H1 (cell line): ENCODE measurements around the gene NDST3. TPM values are rescaled to one million over a fixed set of nuclear protein-coding genes. Genes with fewer than 3 reads are reported as not detected.

Source experiments
- CTCF ChIA-PET: fragments of 300-600 bp; sonication (Branson Sonifier 250); formaldehyde crosslinking; loops from one replicate; lab custom pipeline; 2021; ENCODE audit not compliant: partially characterized antibody; lab: Charles Lee
- POLR2A ChIA-PET: fragments of 300-600 bp; sonication (Branson Sonifier 250); formaldehyde crosslinking; loops from one replicate; lab custom pipeline; 2021; ENCODE audit warnings: inconsistent platforms; ENCODE audit not compliant: partially characterized antibody; lab: Charles Lee
- DNase-seq, 2 experiments: peaks; one replicate each; pipeline versions ENCODE4 v3.0.0 to v3.0.0-alpha.2; 2010 to 2022; ENCODE audit warnings: low spot score in 2 of 2, low read depth in 1 of 2, mixed read lengths in 1 of 2
- FAIRE-seq: peaks from 2 replicates; lab custom pipeline; 2011; peaks lifted over from hg19 to GRCh38; lab: Jason Lieb, UNC
- H2AFZ ChIP-seq: 2 replicates; pipeline ENCODE4 v1.8.1; 2012; ENCODE audit warnings: low read length, inconsistent platforms
- H2AK5ac ChIP-seq: 2 replicates; pipeline ENCODE4 v1.6.1; 2013; ENCODE audit warnings: low read depth, low read length
- H2BK120ac ChIP-seq: replicated peaks from 2 replicates; pipeline ENCODE3; 2013; ENCODE audit warnings: low read depth, low read length, inconsistent platforms
- H2BK12ac ChIP-seq: 2 replicates; pipeline ENCODE4 v1.6.1; 2013; ENCODE audit warnings: low read depth, low read length
- H2BK15ac ChIP-seq: 2 replicates; pipeline ENCODE4 v1.6.1; 2013; ENCODE audit warnings: low read length
- H2BK20ac ChIP-seq: 2 replicates; pipeline ENCODE4 v1.6.1; 2013; ENCODE audit warnings: low read length
- H2BK5ac ChIP-seq: 2 replicates; pipeline ENCODE4 v1.6.1; 2013; ENCODE audit warnings: low read depth, low read length
- H3K14ac ChIP-seq: 2 replicates; pipeline ENCODE4 v1.6.1; 2013; ENCODE audit warnings: inconsistent platforms; ENCODE audit not compliant: insufficient read length
- H3K18ac ChIP-seq: 2 replicates; pipeline ENCODE4 v1.6.1; 2013; ENCODE audit warnings: low read length; ENCODE audit errors: extremely low read depth
- H3K23ac ChIP-seq: 2 replicates; pipeline ENCODE4 v1.6.1; 2013; ENCODE audit warnings: inconsistent platforms; ENCODE audit not compliant: insufficient read length
- H3K23me2 ChIP-seq: 2 replicates; pipeline ENCODE4 v1.6.1; 2013; ENCODE audit warnings: low read depth, low read length
- H3K27ac ChIP-seq: 2 replicates; pipeline ENCODE4 v1.6.1; 2011; ENCODE audit warnings: low read depth, low read length, inconsistent platforms
- H3K27me3 ChIP-seq, 4 experiments: replicated peaks in 1 of 4; 1 replicate in 1 of 4; 2 replicates in 3 of 4; pipeline versions ENCODE4 v1.6.1 to v1.8.1; 2011 to 2013; ENCODE audit warnings: low read length in 3 of 4, mild to moderate bottlenecking in 3 of 4, inconsistent platforms in 2 of 4, mixed read lengths in 2 of 4, moderate library complexity in 1 of 4; ENCODE audit not compliant: control insufficient read depth in 3 of 4, insufficient read depth in 3 of 4; ENCODE audit errors: extremely low read depth in 1 of 4
- H3K36me3 ChIP-seq, 4 experiments: 2 replicates each; pipeline versions ENCODE4 v1.6.1 to v1.8.1; 2011 to 2013; ENCODE audit warnings: mild to moderate bottlenecking in 4 of 4, low read length in 3 of 4, moderate library complexity in 2 of 4, control low read depth in 1 of 4, inconsistent platforms in 1 of 4; ENCODE audit not compliant: insufficient read depth in 4 of 4, control insufficient read depth in 2 of 4
- H3K4ac ChIP-seq: replicated peaks from 2 replicates; pipeline ENCODE3; 2013; ENCODE audit warnings: low read length, low read depth, mixed read lengths, inconsistent platforms; ENCODE audit not compliant: insufficient read length
- H3K4me1 ChIP-seq, 4 experiments: replicated peaks in 1 of 4; 1 replicate in 1 of 4; 2 replicates in 3 of 4; pipeline versions ENCODE4 v1.6.1 to v1.8.1; 2011 to 2013; ENCODE audit warnings: low read length in 3 of 4, inconsistent platforms in 2 of 4, mixed read lengths in 1 of 4; ENCODE audit not compliant: insufficient read depth in 4 of 4, control insufficient read depth in 3 of 4
- H3K4me2 ChIP-seq, 2 experiments: 2 replicates each; pipeline versions ENCODE4 v1.6.1 to v1.8.1; 2011 to 2013; ENCODE audit warnings: low read depth in 2 of 2, low read length in 2 of 2, control low read depth in 1 of 2, inconsistent platforms in 1 of 2, mild to moderate bottlenecking in 1 of 2; ENCODE audit not compliant: insufficient read depth in 1 of 2
- H3K4me3 ChIP-seq, 4 experiments: fragments of 200-600, 300-600 bp in 1 of 4; sonication (generic), shearing (Covaris generic), sonication (Bioruptor Twin) in 1 of 4; 2 replicates each; pipeline versions ENCODE4 v1.5.1 to v1.8.1; 2011 to 2016; ENCODE audit warnings: low read length in 4 of 4, low read depth in 3 of 4, control low read depth in 2 of 4, inconsistent platforms in 2 of 4, mild to moderate bottlenecking in 2 of 4, mixed read lengths in 1 of 4, moderate library complexity in 1 of 4; ENCODE audit not compliant: insufficient read depth in 2 of 4; ENCODE audit errors: extremely low read depth in 1 of 4
- H3K56ac ChIP-seq: replicated peaks from 2 replicates; pipeline ENCODE3; 2013; ENCODE audit warnings: low read depth, mild to moderate bottlenecking, mixed read lengths, low read length, inconsistent platforms; ENCODE audit not compliant: insufficient read length
- H3K79me1 ChIP-seq: 2 replicates; pipeline ENCODE4 v1.6.1; 2013; ENCODE audit warnings: low read depth, low read length, control low read depth
- H3K79me2 ChIP-seq, 2 experiments: 2 replicates each; pipeline versions ENCODE4 v1.6.1 to v1.8.1; 2012 to 2013; ENCODE audit warnings: low read length in 2 of 2, mild to moderate bottlenecking in 2 of 2, inconsistent platforms in 1 of 2; ENCODE audit not compliant: insufficient read depth in 2 of 2, control insufficient read depth in 1 of 2
- H3K9ac ChIP-seq, 4 experiments: replicated peaks in 1 of 4; 1 replicate in 1 of 4; 2 replicates in 3 of 4; pipeline versions ENCODE4 v1.6.1 to v1.8.1; 2011 to 2013; ENCODE audit warnings: low read depth in 3 of 4, low read length in 3 of 4, control low read depth in 2 of 4, mild to moderate bottlenecking in 2 of 4, moderate library complexity in 2 of 4, inconsistent platforms in 1 of 4; ENCODE audit errors: extremely low read depth in 1 of 4
- H3K9me3 ChIP-seq, 2 experiments: 2 replicates each; pipeline versions ENCODE4 v1.6.1 to v1.8.1; 2012 to 2013; ENCODE audit warnings: mild to moderate bottlenecking in 2 of 2, moderate library complexity in 2 of 2, control low read depth in 1 of 2, inconsistent platforms in 1 of 2, low read depth in 1 of 2, low read length in 1 of 2, mixed read lengths in 1 of 2; ENCODE audit not compliant: insufficient read depth in 2 of 2
- H4K20me1 ChIP-seq, 2 experiments: replicated peaks in 1 of 2; 2 replicates each; pipeline versions ENCODE3 to v1.8.1; 2011 to 2013; ENCODE audit warnings: inconsistent platforms in 2 of 2, low read length in 2 of 2, mild to moderate bottlenecking in 1 of 2; ENCODE audit not compliant: insufficient read depth in 2 of 2, control insufficient read depth in 1 of 2
- H4K5ac ChIP-seq: 2 replicates; pipeline ENCODE4 v1.6.1; 2013; ENCODE audit warnings: low read length, low read depth, mixed read lengths, inconsistent platforms; ENCODE audit not compliant: insufficient read length
- H4K8ac ChIP-seq: 2 replicates; pipeline ENCODE4 v1.8.0; 2013; ENCODE audit warnings: mild to moderate bottlenecking, moderate library complexity, low read length, inconsistent platforms; ENCODE audit not compliant: insufficient read depth; ENCODE audit errors: extremely low read depth
- H4K91ac ChIP-seq: replicated peaks from 2 replicates; pipeline ENCODE3; 2013; ENCODE audit warnings: low read length, mixed read lengths, inconsistent platforms; ENCODE audit not compliant: insufficient read length
- CHD2 ChIP-seq: IDR thresholded peaks from 2 replicates; pipeline ENCODE4 v1.6.1; 2012; ENCODE audit warnings: low read length, improper control_type of control experiment
- CTCF ChIP-seq, 3 experiments: IDR thresholded peaks; 1 replicate in 2 of 3; 2 replicates in 1 of 3; pipeline versions ENCODE4 v1.5.1 to v1.6.1; 2011; ENCODE audit warnings: low read length in 3 of 3, mild to moderate bottlenecking in 3 of 3, inconsistent platforms in 2 of 3, low read depth in 1 of 3, moderate library complexity in 1 of 3; ENCODE audit not compliant: insufficient read depth in 1 of 3; ENCODE audit errors: control extremely low read depth in 1 of 3
- E2F6 ChIP-seq: IDR thresholded peaks from 2 replicates; pipeline ENCODE4 v1.6.1; 2012; ENCODE audit warnings: inconsistent platforms
- RAD21 ChIP-seq, 2 experiments: IDR thresholded peaks in 1 of 2; conservative IDR thresholded peaks in 1 of 2; 2 replicates each; pipeline ENCODE4 v1.6.1; 2011; ENCODE audit warnings: low read depth in 2 of 2, low read length in 2 of 2, improper control_type of control experiment in 1 of 2, inconsistent platforms in 1 of 2, mild to moderate bottlenecking in 1 of 2, moderate library complexity in 1 of 2
- SIN3A ChIP-seq, 2 experiments: IDR thresholded peaks in 1 of 2; conservative IDR thresholded peaks in 1 of 2; 2 replicates each; pipeline ENCODE4 v1.6.1; 2011 to 2012; ENCODE audit warnings: low read length in 2 of 2, improper control_type of control experiment in 1 of 2, low read depth in 1 of 2, mild to moderate bottlenecking in 1 of 2
- SUZ12 ChIP-seq: fragments of 200-600 bp; sonication (generic); IDR thresholded peaks from 2 replicates; pipeline ENCODE4 v1.6.1; 2012; ENCODE audit warnings: mild to moderate bottlenecking, inconsistent platforms, low read length, moderate library complexity, mixed read lengths
- WGBS, 2 experiments: shearing (Covaris generic) in 1 of 2; methylation state at CpG; one replicate each; pipeline versions ENCODE4 v1.1.6 to v1.1.7; 2013 to 2015; ENCODE audit warnings: low lambda C conversion rate in 2 of 2, mixed read lengths in 2 of 2, inconsistent platforms in 1 of 2, low coverage in 1 of 2, missing lambda C conversion rate in 1 of 2; ENCODE audit not compliant: insufficient replicate concordance in 2 of 2, insufficient coverage in 1 of 2, insufficient read length in 1 of 2; ENCODE audit errors: extremely low coverage in 1 of 2, missing lambda C conversion rate in 1 of 2; 5-methylcytosine and 5-hydroxymethylcytosine counted together
- polyA plus RNA-seq, 7 experiments: library from polyadenylated mRNA; depleted of rRNA in 3 of 7; stranded (reverse) in 5 of 7; unstranded in 2 of 7; fragments of >200 nt in 5 of 7; fragments of 200-250 nt in 2 of 7; gene quantifications; 1 replicate in 5 of 7; 2 replicates in 1 of 7; 4 replicates in 1 of 7; pipeline versions ENCODE4 v1.2.1 to v1.2.3, GENCODE V29; 2011 to 2013; ENCODE audit warnings: missing spikeins in 2 of 7, mixed read lengths in 2 of 7
- total RNA-seq: library from RNA; stranded (reverse); fragmentation: NEBNext Ultra II Directional; extraction: Animal tissue kit (Norgen Biotek cat#: 25700); gene quantifications from 2 replicates; pipeline ENCODE4 v1.2.1, GENCODE V29; 2021

The NDST3 gene
- total and polyA plus RNA-seq, 2 of the 8 experiments (the other 6 are each of a cell fraction or from before 2014, with no cell fraction given), result 0.35 to 0.60 TPM

- Histone ChIP-seq H2BK5ac (no peak overlapping the region), H3K9ac (no peak overlapping the region), H4K8ac (peak overlapping the region; percentile 74; the same call in 1 of the 2 replicates), H3K27ac (no peak overlapping the region), H3K56ac (no peak overlapping the region), H3K79me2 (no peaks in the 10 kb centered on the region), H3K4me2 (no peak overlapping the region), H2BK120ac (no peak overlapping the region), H2AFZ (peak overlapping the region; percentile 99), H3K9me3 (no peaks in the 10 kb centered on the region), H3K36me3 (no peaks in the 10 kb centered on the region), H2AK5ac (no peak overlapping the region), H3K79me1 (no peaks in the 10 kb centered on the region), H3K4me1 (no peaks in the 10 kb centered on the region), H3K23ac (no peak overlapping the region), H3K4ac (no peak overlapping the region), H3K14ac (no peak overlapping the region), H3K18ac (peak overlapping the region; percentile 38; the same call in 1 of the 2 replicates), H4K20me1 (no peaks in the 10 kb centered on the region), H3K27me3 (peaks cover 0 to 3% (median 0%) of the 10 kb centered on the region in 4 experiments; a peak in 2 of 7 replicates), H2BK20ac (peak overlapping the region; percentile 21; the same call in 1 of the 2 replicates), H3K23me2 (no peaks in the 10 kb centered on the region), H4K5ac (no peak overlapping the region), H2BK15ac (no peak overlapping the region; the same call in 1 of the 2 replicates), H4K91ac (no peak overlapping the region), H3K4me3 (no peak overlapping the region), H2BK12ac (peak overlapping the region; percentile 60; the same call in 1 of the 2 replicates)
- 60% methylated on average over 8 of the region's 8 CpGs; no CpG with 5 or more reads in 1 of the 2 experiments for WGBS, 2 experiments
- TF ChIP-seq E2F6 (peak; percentile 56; the same call in 1 of the 2 replicates), SUZ12 (no peak), RAD21 (IDR thresholded peaks at IDR 0.05 in 1 of 2, conservative IDR thresholded peaks at IDR 0.05 in 1 of 2; ENCODE audit: low read depth in 2 of 2, low read length in 2 of 2) (peak; percentile 67 to 75), CTCF (IDR thresholded peaks at IDR 0.05; ENCODE audit: control extremely low read depth in 1 of 3, insufficient read depth in 1 of 3, low read depth in 1 of 3, low read length in 3 of 3) (peak; percentile 16 to 75 (median 65)), SIN3A (conservative IDR thresholded peaks at IDR 0.05 in 1 of 2, IDR thresholded peaks at IDR 0.05 in 1 of 2; ENCODE audit: low read depth in 1 of 2, low read length in 2 of 2) (no peak), CHD2 (no peak)
- FAIRE-seq (peak; percentile 78), DNase-seq (peak in 1 of 2 experiments; percentile 67)
- ChIA-PET POLR2A (no interaction called here), CTCF (interaction anchor here (0.7 to 4.0 kb wide), 18 partner anchors 10 to 194 kb away, joined by 3 to 22 read pairs (median 4); no protein-coding TSS in a partner anchor)
These were observed 42.9 kb downstream of the NDST3 start for GRCh38 chr4:118076958-118077766.
